HG03097 (cell line): ENCODE results near the gene PLEKHO1.

Experiments
- ATAC-seq: cut with Tn5 transposase; IDR thresholded peaks from one replicate; pipeline ENCODE4 v1.9.1; 2021; ENCODE audit not compliant: unreplicated experiment, low FRiP score

The PLEKHO1 gene

DNA sequence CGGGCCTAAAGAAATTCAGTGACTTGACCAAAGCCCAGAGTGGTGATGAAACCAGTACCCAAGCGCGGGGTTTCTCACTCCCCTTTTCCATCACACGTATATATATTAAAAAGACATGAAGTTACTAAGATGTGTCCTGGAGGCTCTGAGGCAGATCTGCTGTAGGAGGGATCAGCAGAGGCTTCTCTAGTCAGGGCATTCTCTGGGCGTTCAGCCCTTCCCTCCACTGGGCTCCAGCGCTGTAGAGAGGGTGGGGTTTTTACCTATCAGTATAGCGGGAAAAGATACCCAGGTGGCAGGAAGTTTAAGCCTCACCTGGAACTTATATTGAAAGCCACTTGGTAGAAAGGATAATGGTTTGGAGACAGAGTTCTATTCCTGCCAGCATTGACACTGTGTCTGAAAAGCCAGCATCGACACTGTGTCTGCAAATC is 862 bp upstream of the PLEKHO1 start:
- ATAC-seq = no peak

DNA sequence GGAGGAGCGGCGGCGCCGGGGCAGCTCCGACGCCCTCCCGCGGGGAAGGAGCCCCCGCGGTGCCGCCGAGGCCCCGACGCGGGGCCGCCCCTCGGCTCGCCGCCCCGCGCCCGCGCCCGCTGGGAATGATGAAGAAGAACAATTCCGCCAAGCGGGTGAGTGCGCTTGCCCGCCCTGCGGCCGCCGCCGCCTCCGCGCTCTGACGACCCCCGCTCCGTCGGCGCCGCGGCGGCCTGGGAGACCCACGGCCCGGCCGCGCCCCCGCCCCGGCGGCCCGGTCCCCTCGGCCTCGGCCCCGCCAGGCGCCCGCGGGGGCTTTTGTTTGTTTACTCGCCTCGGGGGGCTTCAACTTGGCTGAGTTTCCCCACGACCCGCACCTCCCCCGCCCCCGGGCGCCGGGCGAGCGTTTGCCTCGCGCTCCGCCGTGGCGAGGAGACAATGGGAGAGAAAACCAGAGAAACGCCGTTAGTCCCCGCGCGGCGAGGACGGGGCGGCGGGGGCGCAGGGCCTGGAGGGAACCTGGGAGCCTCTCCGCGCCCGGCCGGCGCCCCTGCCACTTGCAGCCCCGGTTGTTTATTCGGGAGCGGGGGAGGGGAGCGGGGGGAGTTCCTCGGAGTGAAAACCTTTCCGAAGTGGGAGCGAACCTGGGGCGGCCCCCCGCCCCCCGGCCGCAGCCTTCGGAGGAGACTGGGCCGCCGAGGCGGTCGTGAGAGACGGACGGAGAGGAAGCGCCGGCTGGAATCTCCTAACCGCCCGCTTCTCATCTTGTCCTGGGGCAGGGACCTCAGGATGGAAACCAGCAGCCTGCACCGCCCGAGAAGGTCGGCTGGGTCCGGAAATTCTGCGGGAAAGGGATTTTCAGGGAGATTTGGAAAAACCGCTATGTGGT is 661 bp downstream of the PLEKHO1 start:
- no peak for ATAC-seq

DNA sequence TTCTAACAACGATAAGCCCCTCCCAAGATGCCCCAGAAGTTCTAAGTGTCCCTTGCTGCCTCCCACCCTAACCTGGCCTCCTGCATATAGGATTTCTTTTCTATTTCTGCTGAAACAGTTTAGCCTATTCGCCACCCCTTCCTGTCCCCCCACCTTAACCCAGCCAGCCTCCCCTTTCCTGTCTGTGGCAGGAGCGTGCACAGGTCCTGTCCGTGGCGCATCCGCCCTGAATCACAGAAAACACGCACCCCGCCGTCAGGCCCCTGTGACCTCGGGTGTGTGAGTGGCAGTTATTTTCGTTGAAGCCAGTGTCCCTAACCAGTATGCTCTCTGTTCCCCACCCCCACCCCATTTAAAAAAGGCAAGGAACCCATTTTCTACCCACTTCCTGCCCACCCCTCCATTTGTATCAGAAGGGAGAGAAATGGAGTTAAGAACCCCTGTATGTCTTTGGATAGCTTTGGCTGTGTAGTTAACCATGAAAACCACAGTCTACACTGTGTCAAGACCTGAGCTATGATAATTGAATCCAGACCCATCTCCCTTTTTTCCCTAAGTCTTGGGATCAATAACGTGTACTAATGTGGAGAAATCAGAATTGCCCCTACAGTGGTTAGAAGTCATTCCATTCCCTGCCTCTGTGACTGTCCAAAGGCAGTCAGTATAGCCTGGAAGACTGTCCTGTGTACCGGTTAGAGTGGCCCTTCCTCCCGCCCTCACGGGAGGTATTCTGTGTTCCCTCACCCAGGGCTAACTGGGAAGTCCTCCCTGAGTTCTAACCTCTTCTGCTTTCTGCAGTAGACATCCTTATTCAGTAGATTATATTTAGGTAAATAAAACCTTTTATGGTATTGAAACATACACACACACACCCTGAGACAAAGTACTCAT is 1.8 kb downstream of the PLEKHO1 start:
- no peak for ATAC-seq

DNA sequence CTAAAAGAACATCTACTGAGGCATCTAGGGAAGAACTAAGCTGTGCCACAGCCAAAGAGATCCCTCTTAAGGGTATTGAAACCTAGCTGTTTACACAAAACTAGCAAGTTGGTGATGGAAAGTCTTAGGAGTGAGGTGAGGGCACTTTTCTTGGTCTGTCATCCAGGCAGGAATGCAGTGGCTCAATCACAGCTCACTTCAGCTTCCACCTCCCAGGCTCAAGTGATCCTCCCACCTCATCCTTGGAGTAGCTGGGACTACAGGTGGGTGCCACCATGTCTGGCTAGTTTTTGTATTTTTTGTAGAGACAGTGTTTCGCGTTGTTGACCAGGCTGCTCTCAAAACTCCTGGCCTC is 2.4 kb downstream of the PLEKHO1 start:
- ATAC-seq = no peak

DNA sequence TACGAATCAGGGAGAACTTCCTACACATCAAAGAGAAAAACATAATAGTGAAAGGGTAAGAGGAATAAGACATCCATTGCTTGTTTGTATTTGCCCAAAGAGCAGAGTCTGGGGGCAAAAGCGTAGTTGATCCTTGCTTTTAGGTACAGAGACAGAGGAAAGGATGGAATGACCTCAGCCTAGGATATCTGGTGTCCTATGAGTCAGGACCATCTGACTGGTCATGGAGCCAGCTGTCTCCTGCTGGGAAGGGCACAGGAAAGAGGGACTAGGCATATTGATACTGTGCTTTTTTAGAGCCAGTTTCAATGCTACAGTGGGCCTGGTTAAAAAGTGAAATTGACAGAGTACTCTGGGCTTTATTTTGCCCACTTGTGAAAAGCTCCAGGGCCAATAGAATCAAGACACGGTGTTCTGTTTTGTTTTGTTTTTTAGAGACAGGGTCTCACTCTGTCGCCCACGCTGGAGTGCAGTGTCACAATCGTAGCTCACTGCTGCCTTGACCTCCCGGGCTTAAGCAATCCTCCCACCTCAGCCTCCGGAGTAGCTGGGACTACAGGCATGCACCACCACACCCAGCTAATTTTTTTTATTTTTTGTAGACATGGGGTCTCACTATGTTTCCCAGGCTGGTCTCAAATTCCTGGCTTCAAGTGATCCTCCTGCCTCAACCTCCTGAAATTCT is 3.2 kb downstream of the PLEKHO1 start:
- no peak for ATAC-seq

- no peak for ATAC-seq
Measured at GRCh38 chr1:150154143-150154542, 4.4 kb downstream of the PLEKHO1 start.

DNA sequence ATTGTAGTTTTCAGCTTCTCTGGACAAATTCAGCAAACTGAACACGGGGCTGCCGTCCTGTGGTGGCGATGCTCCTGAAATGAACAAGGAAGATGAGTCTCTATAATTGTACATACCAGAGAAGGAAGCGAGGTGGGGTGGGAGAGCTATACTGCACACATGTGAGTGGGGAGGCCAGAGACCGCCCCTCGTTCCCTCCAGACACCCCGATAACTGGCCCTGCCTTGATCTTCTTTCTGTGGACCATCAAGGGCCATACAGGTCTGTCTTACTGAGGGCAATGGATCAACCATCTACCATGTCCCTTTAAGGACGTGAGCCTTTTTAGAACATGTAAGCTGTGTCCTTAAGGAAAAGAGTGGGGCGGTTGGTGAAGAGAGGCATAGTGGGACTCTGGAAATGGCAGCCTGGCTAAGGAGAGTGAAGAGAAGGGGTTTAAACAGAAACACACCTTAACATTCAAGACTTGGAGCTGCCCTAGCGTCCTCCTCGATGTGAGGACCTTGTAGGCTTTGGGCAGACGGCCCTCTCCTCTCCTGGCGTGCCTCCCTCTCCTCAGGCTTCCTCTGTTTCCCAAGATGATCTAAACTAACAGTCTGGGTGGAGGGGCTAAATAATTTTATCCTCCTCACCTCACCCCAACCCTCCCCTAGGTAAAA is 5.8 kb downstream of the PLEKHO1 start:
- no peak for ATAC-seq

GRCh38 chr1:150156868-150157603 is 7.3 kb downstream of the PLEKHO1 start:
- no peak for ATAC-seq

DNA sequence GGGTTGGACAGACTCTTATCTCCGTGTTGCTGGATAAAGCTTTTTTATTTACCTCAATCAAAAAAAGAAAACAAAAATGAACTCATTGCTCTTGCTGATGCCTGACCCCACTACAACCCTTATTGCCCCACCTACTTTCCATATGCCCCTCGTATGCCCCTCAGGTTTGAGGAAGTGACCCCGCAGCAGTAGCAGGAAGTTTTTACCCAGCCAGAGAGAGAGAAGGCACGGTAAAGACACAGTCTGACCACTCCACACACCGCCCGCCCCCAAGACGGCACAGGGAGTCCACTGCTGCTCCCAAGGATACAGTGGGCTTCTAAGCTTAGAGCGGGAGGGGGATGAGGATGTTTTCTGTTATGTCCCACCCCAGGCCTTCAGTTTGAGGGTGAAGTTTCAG is 9.8 kb downstream of the PLEKHO1 start:
- ATAC-seq = no peak

DNA sequence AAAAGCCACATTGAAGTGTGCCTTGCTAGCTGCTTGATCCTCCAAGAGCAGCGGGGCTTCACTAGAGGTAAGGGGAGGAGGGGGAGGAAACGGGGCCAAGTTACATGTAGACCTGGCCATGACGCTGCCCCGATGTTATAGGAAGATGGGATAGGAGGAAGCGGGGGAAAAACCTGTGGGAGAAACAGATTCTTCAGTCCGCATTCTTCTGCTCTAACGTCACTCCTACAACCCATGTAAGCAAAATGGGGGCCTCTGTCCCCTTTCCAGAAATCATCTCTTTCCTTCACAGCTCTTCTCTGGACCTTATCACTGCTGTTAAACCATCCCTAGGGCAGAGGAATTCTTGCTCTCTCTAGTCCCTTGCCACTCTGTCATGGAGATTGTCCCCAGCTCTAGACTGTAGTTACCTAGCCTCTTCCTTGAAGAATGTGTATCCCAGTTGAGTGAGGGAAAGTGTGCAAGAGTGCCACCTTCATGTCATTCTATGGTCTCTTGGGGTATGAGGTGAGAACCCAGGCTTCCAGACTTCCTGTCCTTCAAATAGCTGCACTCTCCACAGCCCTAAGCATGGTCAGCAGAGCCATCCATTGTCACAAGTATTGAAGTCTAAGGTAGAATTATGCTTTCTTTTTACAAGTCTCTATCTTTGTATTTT is 11.4 kb downstream of the PLEKHO1 start:
- no peak for ATAC-seq

DNA sequence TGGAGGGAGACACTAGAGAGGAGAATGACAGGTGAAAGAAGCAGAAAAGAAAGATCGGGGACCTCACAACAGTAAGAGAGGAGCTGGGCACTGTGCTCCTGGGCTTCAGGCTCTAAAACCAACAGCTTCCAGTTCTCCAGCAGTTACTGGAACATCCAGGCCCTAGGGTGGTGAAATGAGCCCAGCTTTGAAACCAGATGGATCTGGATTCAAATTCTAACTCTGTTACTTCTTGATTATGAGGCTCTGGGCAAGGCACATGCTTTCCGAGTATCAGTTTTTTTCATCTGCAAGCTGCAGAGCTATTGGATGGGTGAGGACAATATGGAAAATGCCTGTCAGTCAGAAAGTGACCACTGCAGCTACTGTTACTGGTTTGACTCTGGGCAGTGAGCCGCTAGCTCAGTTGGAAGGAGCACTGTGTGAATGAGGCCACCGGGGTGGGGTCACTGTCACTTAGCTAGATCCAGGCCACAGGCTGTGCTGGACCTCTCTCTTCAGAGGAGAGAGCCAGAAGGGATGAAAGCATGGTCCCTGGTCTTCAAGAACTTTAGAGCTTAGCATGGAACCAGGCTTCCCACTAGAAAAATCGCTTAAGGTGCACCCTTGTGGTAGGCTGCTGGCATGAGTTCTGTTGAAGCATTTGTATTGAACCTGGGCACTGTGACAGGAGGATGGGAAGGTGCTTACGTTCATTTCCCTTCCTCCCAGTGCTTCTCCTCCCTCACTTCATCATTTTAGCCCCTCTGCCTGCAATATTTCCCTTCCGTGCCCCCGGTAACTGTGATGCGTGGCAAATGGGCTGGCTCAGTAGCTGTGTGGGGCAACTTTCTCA is 12.2 kb downstream of the PLEKHO1 start:
- ATAC-seq = no peak

GRCh38 chr1:150162582-150162861 is 12.8 kb downstream of the PLEKHO1 start:
- no peak for ATAC-seq

- no peak for ATAC-seq
Measured at GRCh38 chr1:150162862-150163706, 13.4 kb downstream of the PLEKHO1 start.

DNA sequence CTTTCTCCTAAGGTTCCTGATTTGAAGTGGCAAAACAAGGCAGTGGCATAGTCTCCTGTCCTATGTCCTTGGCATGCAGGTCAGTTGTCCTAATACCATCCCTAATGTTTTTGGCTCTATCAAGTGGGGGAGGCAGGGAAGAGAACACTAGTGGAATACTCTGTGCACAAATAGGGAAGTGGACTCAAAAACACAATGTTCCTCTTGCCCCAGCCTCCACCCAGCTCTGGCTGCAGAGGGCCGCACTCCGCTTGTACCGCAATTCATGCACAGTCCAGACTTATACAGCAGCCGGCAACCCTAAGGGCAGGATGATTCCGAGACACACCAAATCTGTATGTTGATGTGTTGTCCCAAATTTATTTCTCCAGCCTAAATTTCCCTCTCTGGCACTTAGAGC is 14.5 kb downstream of the PLEKHO1 start:
- no peak for ATAC-seq

GRCh38 chr1:150164779-150165178 is 15.1 kb downstream of the PLEKHO1 start:
- no peak for ATAC-seq

DNA sequence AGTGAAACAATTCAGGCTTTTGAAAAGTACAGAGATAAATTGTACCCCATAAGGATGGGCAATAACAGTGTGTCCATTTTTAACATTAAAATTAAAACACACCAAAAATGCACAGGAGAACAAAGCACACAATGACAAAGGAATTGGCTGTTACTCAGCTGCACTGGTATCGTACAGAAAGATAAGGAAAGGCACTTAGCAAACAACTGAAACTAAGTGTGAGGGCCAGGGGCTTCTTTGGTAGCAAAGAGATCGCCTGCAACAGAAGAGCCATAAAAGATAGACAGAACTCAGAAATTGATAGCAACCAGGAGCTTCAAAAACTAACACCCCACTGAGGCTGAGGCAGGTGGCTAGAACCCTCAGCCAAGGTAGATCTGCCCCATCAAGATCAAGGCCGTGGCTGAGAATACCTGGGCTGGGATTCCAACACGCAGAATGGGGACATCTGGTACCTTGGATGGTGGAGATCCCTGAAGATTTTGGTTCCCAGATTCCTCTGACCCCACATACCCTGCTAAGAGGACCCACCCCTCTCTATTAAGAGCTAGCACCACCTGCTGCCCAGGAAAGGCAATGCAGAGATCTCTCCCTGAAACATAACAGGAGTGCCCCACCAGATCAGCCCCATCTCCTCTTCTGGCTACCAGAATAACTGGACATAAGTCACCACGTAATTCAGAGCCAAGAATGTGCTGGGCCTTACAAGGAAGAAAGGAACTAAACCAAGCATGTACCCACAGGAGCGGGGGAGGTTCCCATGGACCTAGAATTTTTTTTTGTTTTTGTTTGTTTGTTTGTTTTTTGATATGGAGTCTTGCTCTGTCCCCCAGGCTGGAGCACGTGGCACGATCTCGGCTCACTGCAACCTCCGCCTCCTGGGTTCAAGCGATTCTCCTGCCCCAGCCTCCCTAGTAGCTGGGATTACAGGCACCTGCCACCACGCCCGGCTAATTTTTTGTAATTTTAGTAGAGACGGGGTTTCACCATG is 16.2 kb downstream of the PLEKHO1 start:
- ATAC-seq = no peak
